ENCODE data around the gene SAMD8.

- TF ChIP-seq POLR2A (IDR thresholded peaks at IDR 0.05): no peak
- TF ChIP-seq CTCF (IDR thresholded peaks at IDR 0.05): no peak
These were observed 11.0 kb downstream of the SAMD8 start for GRCh38 chr10:75122505-75122904.
